G401.6 (cell line): ENCODE measurements around the gene KSR2.

Experiments
- FAIRE-seq: peaks from 2 replicates; lab custom pipeline; 2012; peaks lifted over from hg19 to GRCh38; lab: Jason Lieb, UNC

Gene KSR2

DNA sequence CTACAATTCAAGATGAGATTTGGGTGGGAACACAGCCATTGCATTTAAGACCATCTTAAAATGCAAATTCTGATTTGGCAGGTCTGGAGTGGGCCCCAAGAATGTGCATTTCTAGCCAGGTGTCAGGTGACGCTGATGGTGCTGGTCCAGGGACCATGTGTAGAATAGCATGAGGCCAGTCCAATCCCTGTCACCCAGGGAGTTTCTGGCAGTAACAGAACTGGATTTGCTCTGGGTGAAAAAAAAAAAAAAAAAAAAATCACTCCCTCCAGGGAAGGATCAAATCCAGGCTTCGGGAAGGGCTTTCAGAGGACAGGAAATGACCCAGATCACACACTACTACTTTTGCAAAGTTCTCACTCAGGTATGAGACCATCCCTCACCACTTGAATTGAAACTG, 394.1 kb downstream of the KSR2 start:
- no peak for FAIRE-seq

DNA sequence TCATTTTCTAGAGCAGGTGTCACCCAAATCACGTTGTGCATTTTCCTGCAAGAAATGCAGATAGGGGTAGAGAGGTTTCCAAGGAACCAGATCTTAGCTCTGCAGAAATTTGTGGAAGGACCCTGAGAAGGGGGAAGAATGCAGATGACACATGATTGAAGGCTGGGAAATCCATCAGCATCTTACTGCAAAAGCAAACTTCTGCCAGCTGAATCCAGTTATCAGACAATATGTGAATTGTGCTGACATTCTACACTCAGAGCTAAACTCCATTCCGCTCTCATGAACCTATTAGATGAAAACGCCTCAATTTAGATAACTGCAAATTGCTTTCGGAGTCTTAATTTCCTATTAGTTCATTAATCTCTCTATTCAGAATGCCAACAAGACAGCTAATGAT, 396.0 kb downstream of the KSR2 start:
- no peak for FAIRE-seq

DNA sequence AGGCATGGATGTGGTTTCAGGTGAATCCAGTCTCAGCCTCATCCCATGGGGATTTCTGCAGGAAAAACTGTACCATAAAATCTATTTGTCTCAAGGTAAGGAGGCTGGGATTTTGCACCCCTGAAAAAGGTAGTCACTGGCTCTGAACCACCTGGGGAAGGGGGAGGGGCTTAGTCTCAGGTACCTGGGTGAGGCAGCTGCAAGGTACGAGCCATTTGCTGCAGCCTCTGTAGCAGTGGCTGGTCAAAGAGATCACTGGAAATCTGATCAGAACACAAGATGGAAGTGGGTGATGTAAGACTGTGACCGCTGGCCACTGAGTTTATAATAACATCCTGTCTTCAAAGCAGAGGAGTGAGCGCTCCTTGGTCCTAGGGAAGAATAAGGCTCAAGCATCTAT, 397.5 kb downstream of the KSR2 start:
- FAIRE-seq, result no peak

DNA sequence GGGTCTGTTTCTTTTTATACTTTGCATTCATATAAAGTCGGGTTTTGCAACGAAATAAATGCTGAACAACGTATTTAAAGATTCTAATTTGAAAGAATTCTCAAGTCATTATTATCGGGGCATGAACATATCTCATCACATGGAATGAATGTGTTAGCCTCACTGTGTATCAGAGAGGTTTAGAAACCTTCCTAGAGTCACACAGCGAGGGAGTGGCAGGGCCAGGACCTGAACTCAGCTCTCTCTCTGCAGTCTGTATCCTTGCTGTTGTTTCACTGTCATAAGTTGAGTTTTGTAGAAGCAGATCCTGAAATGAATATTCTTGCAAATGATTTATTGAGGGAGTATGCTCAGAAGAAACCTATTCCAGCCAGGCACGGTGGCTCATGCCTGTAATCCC, 398.2 kb downstream of the KSR2 start:
- no peak for FAIRE-seq

DNA sequence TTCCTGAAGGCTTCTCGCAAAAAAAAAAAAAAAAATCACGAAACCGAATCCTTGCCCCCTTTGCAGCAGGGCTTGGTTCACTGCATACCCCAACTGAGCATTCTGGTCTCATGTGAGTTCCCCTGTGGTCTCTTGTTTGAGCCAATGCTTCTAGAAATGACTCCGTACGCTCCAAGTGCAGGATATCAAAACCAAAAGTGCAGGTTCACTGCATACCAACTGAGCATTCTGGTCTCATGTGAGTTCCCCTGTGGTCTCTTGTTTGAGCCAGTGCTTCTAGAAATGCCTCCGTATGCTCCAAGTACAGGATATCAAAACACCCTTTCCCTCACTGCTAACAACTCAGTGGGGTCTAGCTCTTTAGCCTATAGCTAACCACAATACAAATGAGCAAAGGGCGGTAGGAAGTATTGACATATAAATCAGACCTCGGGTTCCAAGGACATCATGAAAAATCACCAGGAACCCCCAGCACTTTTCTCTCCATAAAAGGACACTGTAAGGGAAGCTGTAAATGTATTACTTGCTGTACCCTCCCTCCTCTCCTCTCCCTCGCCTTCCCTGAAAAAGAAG, 401.1 kb downstream of the KSR2 start:
- no peak for FAIRE-seq

DNA sequence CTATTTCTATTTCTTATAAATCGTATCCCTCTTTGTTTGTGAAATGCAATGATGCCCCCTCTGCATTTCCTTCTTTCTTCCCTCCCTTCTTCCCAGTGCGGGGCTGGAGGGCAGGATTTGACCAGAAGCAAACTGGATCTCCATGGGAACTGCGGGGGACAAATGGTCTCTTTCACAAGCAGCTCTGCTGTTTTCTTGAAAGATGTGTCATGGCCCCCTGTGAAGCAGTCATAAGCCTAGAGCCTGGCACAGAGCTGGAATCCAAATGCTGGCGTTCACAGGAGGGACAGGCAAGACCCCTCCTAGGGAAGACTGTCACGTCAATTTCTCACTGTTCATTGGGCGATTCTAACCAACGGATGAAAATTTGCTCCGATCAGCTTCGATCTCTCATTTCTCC, 403.9 kb downstream of the KSR2 start:
- no peak for FAIRE-seq

DNA sequence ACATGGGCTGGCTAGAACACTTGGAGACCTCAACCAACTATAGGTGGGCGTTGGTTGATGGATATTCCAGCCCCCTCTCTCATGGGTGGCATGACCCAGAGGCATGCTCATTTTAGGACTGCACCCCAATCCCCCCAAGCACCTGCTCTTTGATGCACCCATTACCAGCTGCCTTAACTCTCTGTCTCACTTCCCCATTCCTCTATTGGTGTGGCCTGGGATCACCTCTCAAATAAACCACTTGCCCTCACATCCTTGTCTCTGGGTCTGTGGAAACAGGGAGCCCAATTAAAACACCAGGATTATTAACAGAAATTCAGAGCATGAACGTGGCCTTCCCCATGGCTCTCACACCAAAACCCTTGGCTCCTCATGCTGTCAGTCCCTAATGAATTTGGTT, 405.1 kb downstream of the KSR2 start:
- FAIRE-seq, result no peak

DNA sequence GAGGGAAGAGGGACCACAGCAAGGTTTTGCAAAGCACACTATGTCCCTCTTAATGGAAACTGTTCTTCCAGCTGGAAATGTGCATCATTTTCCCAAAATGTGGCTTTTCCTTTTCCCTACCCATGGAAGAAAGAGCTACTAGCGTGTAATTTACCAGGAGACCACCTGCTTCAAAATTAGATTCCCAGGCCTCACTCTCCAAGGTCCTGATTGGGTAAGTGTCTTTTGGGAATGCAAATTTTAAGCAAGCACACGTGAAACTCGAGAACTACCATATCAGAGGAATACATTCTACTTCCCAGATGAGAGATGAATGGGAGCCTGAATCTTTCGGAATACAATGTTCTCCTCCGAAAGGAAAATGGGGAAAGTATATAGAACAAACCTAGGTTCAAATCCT, 405.8 kb downstream of the KSR2 start:
- FAIRE-seq, result no peak

DNA sequence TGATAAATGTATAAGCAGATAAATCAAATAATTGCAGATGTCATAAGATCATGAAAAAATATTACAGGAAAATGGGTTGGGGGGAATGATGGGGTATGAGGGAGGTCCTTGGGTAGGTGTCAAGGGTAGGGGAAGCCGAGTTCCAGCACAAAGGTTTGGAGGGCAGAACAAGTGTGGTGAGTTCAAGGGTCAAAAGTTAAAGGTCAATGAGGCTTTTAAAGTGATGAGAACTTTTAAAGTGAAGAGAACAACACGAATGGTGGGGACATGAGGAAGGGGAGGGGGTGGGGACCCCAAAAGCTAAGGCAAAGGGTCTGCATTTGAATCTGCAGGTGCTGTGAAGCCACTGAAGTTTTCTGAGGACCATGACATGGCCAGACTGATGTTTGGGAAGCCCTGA, 406.8 kb downstream of the KSR2 start:
- FAIRE-seq, result no peak

DNA sequence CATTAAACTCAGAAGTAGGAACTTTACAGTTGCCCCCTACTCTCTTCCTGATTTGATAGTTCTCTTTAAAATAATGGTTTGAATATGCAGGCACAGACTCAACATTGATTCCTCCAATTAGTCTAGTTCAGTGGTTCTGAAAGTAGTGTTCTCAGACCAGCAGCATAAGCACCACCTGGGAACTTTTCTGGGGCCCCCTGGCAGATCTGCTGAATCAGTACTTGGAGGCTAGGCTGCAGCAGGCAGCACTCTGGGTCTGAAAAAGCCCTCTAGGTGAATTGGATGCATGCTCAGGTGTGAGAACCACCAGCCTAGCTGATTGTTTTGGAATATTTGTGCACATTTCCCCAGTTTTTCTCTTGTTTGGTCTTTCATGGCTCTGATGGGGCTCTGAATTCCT, 408.8 kb downstream of the KSR2 start:
- FAIRE-seq, result no peak

DNA sequence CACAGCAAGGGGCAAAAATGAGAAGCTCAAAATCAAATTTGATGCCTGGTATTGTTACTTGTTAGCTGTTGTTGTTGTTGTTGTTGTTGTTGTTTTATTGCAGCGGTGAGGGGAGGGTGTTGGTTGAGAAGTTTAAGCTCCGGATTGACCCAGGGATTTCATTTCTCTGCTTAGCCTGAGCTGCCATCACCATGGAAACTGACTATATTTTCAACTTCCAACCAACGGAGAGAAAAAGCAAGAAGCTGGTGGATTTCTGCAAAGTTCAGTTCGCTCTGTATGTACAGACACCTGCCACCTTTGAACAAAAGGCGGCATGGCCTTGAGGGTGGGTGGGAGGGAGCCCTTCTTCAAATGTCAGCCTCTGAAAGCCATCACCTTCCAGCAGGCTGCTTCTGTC, 412.9 kb downstream of the KSR2 start:
- FAIRE-seq, result no peak

DNA sequence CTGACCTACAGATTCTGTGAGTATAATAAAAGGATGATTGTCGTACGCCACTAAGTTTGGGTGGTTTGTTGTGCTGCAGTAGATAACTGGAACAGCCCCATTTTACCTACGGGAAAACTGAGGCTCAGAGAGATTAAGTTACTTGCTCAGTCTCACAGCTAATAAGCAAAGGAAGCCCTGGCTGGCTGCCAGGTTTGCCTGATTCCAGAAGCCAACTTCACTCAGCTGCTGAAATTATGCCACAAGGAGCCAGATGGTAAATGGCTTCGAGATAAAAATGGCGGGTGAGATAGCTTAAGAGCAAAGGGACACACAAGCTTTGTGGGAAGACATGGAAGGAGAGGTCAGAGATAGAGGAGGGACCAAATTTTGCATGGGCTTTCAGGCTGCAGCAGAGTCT, 415.8 kb downstream of the KSR2 start:
- FAIRE-seq, result no peak

DNA sequence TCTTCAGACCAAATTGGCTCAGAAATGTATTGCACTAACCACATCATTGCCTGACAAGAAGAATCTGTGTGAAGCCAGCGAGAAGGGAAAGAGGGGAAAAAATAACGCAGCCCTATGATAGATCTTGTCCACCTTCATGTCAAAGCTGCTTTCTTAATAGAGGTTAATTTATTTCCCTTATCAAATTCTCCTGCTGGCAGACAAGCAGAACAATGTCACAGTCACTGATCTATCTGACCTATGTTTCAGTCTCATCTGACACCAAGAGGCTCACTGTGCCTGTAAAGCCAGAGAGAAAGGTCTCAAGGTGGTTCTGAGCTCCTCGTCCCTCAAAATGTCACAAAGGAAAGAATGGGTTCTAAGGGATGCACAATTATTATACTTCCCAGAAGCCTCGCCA, 417.1 kb downstream of the KSR2 start:
- no peak for FAIRE-seq

DNA sequence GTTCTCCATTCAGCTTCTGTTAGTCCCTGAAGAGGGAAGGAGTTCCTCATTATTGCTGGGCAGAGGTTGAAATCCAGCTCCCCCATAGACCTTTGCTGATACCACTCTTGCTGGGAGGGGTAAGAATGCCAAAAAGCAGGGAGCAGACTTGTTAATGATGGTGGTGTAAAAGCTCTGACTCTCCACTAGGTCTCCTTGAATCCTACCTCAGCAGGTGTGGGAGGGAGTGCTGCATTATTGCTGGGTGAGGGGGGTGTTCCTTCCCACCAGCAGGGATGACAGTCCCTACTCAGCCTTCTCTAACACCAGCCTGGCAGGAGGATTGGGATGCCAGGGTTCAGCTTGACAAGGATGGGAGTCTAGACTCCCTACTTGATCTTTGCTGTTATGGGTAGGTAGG, 421.6 kb downstream of the KSR2 start:
- no peak for FAIRE-seq

DNA sequence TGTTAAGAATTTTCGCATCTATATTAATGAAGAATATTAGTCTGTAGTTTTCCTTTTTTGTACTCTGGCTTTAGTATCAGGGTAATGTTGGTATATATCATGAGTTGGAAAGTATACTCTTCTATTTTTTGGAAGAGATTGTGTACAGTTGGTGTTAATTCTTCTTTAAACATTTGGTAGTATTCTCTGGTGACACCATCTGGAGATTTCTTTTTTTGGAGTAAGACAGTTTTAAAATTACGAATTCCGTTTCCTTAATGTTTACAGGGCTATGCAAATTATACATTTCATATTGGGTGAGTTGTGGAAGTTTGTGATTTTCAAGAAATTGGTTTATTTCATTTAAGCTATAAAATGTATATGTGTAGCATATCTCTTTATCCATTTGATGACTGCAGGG, 423.6 kb downstream of the KSR2 start:
- no peak for FAIRE-seq

DNA sequence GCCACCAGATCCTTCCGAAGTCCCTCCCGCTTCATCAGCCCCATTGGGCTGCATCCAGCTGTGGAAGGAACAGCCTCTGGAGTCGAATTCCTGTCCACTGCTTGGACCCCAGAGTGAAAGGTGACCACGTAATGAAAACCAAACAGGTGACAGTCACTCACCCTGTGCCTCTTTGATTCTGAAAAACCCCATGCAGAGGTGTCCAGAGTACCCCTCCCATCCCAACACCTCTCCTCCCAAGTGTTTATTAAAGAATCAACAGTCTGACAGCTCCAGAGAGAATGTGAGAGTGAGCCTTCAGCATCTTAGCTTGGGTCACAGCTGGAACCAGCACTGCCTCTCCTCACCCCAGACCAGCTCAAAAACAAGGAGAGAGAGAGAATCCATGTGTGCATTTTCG, 428.8 kb downstream of the KSR2 start:
- no peak for FAIRE-seq

DNA sequence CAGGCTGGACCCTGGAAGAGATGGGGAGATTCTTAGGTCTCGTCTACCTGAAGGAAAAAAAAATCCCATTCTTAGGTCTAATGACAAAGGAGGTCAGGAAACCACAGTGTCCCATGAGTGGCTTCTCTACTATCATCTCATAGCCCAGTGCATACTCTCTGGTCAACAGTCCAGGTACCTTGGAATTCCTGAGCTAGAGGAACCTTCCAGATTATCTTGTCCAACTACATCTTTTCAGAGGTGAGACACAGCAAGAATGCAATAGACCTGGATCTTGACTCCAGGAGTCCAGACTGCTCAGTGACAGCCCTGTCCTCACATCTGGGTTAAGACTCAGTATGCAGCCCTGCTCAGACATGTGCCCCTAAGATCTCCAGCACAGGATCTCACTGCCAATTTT, 429.9 kb downstream of the KSR2 start:
- FAIRE-seq, result no peak

DNA sequence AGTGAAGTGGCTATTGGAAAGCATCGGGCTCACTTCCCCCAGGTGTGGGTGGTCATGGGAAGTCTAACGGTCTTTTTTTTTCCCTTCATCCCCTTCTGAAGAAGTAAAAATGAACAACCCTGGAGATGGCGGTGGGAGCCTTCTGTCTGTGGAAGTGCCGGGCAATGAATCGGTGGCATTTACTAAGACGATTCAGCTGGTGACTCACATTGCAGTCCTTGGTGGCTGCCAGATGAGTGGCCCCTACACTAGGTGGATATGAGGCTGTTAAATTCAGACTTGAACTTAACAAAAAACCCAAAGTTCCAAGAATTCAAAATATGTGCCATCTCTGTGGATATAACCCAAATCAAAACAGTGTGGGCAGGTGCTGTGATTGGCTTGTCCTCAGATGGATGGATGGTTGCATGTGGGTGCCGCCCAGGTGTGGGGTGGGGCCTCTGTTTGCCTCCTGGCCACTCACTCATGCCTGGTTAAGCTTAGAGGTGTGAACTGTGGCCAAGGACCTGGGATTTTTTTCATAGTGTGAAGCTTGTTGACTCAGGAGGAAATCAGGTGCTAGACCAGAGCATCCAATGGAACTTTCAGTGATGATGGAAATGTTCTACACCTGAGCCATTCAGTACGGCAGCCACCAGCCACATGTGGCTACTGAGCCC, 430.6 kb downstream of the KSR2 start:
- no peak for FAIRE-seq

DNA sequence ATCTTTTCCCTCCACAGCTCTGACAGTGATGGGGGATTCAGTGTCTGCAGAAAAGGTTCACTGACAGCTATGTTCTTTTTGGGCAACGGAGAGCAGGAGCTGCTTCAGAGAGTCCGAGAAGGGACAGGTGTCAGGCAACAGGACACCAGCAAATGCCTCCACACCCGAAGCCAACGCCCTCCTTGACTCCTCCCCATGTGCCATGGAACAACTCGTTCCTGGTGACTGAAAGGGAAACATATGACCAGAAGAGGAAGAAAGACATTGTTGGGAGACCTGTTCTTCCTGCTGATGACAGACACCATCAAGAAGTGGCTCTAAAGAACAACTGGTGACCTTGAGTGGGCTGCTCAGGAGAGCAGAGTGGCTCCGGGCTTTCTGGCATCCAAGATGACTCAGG, 435.1 kb downstream of the KSR2 start:
- FAIRE-seq, result no peak

DNA sequence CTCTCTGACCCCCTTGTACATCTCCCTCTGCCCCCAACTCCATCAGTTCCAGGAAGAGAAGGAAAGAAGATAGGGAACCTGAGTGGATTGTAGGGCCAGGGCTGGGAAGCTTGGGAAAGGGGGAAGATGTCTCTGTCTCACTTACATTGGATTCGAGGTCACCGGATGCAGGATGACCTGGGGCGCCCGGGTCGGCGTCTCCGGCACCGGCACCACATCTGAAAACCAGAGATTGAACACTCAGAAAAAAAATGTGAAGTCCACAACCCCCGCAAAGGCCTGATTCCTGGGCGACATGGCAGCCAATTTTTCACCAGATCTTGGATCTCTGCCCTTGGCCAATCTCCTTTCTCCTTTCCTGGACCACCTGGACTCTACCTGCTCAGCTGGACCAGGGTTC, 438.0 kb downstream of the KSR2 start:
- FAIRE-seq, result no peak

DNA sequence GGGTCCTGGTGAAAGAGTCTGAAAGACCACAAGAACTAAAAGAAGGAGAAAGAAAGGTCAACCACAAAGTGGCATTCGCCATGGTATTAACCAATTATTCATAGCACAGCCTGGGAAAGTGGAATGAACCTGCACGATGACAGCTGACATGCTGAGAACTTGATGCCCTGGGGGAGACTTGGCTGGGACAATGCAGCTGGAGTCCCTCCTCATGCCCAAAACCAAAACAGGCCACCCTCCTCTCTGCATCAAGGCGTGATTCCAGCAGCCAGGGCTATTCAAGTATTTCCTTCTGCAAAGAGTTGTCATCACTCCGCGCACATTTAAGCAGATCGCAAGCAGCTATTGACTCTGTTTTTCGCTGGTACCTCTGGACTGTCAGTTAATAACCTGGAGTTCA, 440.3 kb downstream of the KSR2 start:
- no peak for FAIRE-seq

DNA sequence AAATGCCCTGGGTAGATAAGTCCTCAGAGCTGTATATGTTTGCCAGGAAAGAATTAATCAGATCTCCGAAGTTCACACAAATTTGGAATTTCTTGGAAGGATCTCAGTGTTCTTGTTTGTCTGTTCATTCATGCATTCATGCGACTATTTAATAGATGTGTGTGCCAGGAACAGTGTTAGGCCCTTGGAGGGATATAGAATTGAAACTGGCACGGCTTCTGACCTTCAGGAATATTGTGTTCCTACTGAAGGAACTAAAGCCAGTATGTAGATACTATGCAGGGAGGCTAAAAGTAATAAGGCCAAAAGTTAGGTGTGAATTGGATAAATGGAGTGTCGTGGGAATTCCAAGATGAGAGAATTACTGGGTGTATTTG, 441.3 kb downstream of the KSR2 start:
- FAIRE-seq, result no peak

DNA sequence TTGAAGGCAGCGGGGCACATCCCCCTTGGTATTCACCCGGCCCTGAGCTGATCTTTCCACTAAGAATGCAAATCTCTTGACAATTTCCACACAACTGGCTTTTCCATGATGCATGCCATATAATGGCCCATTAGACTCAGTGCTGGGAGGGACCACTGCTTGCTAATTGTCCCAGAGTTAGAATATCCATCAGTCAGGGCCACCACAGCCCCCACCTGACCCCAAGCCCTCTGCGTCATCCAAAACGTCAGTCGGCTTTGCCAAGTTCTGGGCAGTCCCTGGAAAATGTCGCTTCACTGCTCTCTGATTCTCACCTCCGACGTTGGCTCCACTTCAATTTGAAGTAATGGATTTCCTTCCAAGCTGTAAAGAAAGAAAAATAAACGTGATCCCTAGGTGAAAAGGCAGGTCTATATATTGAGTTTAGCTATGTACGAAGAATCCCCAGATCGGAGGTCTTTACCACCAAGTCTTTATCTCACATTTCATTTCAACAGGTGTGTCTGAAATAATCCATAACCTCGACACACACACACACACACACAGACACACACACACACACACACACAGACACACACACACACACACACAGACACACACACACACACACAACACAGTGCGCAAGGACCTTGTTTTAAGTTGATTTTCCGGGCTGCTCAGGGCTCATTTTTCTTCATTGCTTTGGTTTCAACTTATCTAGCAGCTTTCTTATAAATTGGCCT, 441.9 kb downstream of the KSR2 start:
- no peak for FAIRE-seq

DNA sequence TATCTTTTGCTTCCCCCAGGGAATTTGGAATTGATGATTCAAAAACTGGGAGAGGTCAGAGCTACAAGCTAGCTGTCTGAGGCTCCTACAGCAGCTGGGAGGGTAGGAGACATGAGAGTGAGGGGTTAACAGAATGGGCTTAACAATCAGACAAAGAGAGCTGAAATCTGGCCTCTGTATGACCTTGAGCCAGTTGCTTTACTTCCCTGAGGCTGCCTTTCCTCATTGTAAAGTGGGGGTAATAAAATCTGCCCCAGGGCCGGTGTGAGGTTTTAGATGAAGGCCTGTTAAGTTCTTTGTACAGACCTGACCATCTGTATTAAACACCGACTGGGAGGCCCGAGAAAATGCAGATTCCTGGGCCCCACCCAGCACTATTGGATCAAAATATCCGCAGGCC, 443.0 kb downstream of the KSR2 start:
- no peak for FAIRE-seq
